GM12872 (cell line): ENCODE measurements around the gene FAM219A.
A peak's percentile ranks its signal among the peaks of the same experiment; 100 is the strongest.

Experiments
- TF ChIP-seq, protein P1 (sequence below): IDR thresholded peaks from 3 replicates; pipeline ENCODE4 v1.5.1; 2011; ENCODE audit warnings: low read depth, mild to moderate bottlenecking, low read length, moderate library complexity; ENCODE audit not compliant: insufficient read depth

The FAM219A gene

DNA sequence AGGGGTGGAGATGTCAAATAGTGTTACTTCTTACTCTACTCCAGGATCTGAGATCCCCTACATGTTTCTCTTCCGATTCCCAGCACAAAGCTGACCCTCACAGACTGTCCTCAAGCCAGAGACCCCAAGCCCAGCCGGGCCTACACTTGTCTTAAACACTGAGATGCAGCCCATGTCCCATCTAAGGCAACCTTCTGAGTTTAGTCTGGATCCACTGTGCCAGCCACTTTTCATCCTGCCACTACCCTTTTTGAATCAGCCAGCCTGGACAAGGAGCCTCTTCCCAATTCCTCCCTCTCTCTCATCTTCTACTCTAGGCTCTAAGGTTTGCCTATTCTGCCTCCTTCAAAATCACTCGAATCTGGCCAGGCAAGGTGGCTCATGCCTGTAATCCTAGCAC, 75.5 kb downstream of the FAM219A start:
- TF ChIP-seq, protein P1, sequence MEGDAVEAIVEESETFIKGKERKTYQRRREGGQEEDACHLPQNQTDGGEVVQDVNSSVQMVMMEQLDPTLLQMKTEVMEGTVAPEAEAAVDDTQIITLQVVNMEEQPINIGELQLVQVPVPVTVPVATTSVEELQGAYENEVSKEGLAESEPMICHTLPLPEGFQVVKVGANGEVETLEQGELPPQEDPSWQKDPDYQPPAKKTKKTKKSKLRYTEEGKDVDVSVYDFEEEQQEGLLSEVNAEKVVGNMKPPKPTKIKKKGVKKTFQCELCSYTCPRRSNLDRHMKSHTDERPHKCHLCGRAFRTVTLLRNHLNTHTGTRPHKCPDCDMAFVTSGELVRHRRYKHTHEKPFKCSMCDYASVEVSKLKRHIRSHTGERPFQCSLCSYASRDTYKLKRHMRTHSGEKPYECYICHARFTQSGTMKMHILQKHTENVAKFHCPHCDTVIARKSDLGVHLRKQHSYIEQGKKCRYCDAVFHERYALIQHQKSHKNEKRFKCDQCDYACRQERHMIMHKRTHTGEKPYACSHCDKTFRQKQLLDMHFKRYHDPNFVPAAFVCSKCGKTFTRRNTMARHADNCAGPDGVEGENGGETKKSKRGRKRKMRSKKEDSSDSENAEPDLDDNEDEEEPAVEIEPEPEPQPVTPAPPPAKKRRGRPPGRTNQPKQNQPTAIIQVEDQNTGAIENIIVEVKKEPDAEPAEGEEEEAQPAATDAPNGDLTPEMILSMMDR = no peak

DNA sequence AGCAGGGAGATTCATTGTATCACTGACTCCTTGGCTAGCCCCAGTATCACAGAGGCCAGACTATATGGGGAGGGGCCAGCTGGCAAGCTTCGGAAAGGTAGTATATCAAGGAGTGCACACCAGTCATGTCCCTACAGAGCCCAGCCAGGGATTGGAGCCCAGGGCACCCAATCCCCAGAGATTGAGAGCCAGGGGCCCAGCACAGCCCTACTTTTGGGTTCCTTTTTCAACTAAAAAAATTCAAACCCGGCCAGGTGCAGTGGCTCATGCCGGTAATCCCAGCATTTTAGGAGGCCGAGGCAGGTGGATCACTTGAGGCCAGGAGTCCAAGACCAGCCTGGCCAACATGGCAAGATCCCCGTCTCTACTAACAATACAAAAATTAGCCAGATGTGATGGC, 76.3 kb downstream of the FAM219A start:
- TF ChIP-seq, protein P1 = no peak

DNA sequence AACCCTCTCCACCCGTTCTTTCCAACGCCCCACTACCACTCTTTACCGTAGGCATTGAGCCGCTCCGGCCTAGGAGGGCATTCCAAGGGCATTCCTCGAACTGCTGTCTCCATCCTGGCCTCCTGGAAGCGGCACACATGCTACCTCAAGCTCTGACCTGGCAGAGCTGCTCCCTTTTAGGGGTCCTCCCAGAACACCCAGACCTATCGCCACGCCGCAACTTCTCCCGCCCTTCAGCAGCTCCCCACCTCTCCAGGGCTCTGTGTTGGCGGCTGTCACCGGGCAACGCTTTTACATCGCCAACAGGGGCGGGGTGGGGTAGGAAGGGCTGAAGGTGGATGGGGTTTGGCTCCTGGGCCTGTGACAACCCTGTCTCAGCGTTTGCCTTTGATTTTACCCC, 77.0 kb downstream of the FAM219A start:
- TF ChIP-seq, protein P1 = no peak

DNA sequence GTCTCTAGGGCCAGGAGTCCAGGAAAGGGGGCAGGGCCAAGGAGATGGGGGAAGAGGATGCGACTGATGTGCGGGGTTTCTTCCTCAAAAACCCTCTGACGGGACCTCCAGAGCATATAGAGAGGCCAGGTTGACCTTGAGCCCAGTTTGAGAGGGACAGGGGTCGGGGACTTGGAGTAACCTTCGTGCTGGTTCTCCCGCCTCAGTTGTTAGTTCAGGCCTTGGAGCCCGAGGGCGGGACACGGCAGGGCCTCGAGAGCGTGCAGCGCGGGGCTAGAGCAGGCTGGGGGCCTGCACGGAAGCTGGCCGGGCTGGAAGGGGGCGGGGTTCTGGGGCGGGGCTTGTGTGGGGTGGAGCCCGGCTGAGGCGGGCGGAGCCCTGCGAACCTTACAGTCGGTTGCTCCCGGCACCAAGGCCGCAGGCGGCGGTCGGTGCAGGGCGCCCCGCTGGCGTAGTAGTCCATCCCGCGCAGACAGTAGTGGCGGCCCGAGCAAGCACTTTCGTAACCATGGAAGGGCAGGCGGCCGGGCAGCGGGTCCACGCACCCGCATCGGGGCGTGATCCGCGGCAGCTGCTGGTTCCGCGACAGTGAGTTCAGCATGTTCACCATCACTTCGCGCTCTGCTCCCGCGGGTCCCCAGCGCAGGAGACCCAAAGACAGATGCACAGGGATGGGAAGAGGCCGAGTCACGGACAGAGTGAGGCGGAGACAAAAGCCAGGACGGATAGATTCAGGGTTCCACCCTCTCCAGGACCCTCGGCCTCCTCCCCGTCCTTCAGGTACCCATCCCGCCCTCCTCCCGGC, 77.7 kb downstream of the FAM219A start:
- TF ChIP-seq, protein P1 = no peak

DNA sequence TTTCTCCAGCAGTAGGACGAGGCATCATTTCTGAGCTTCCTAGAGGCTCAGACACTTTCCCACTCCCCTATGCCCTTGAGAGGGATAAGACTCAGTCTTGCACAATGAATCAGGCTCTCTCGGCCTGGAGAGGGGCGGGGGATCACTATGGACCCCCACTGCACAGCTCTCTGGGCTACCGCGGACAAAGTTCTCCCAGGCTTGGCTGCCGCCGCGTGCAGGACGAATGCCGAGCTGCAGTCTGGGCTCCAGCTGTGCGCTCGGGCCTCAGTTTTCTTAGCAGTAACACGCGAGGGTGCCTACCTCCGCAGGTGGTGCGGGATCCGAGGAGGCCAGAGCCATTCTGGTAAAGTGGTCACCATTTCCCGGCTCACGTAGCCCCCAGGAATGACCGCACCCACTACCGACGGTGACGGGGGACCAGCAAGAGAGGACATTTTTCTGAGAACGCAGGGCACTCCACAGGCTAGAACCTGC, 78.3 kb downstream of the FAM219A start:
- TF ChIP-seq, protein P1 = 0 out of 3 replicates have a peak, but pooled peaks have one; percentile 12

DNA sequence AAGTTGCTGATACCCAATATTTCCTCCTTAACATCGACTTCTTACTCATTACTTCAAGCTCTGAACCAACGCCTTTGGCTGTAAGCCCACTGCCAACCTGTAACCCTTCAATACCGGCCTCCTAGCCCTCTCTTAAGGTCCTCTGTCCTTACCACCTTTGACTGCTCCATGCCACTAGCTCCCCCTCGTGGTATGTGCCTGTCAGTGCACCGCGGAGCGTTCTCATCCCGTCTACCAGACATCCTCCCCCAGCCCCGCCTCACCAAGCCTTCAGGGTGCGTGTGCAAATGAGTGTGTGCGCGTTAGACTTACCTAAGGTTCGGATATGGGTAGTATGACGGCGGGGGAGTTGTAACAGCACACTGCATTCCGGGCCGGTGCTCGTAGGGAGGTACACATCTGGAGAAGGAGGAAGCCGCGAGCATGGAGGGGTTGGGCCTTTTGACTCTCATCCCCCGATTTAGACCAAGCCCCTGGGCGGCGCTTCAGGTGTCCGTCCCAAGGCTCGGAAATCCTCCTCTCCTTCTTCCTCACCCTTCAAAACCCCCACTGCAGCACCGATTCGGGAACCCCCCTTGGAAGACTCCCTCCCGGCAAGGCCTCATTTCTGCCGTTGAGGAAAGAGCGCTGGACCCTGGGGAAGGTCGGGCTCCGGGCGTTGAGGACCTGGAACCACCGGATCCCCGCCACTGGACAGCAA, 78.9 kb downstream of the FAM219A start:
- TF ChIP-seq, protein P1 = peak; percentile 99

DNA sequence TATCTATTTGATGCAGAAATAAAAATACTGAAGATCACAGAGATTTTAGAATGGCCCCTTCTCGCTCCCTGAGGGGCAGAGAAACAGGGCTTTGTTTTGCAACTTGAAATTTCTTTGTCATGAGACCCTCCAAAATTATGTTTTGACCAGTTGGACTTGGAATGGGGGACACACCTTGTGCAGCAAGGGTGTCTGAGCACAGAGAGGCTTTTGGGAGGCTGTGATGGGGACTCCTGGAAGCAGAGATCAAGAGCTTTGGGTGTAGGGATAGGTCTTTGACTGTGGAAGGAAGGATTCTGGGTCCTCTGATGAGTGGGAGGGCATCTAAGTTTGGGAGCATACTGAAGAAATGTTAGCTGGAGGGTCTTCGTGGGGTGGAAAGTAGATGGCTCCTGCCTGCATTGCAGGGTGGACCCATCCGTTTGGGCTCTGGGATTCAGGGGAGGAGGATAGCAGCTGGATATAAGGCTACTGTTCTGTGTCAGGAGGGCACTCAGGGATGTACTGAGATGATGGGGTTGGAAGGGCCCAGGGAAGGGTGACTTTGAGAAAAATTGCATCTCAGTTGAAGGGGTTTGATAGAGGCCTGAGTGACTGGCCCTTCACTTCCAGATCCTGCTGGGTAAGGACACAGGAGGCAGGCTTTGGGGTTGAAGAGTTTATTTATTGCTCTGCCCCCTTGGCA, 79.9 kb downstream of the FAM219A start:
- TF ChIP-seq, protein P1 = no peak
